NCI-H146 treated with DMSO at 0.1 percent for 48 hours (cell line): Measurements from ENCODE around the gene UBAP2.

Experiments
- DNase-seq: peaks from one replicate; lab custom pipeline; 2025; ENCODE audit not compliant: unreplicated experiment; lab: John Stamatoyannopoulos, UW

The UBAP2 gene

GRCh38 chr9:34048727-34049629, at the start of gene UBAP2:
UBAP2 (minus strand) TSS chr9:34048887; CDS start chr9:34017148, 31,739 bp downstream.
- DNase-seq: peak; percentile 98

- no peak for DNase-seq
These were observed 49.6 kb upstream of the UBAP2 start for GRCh38 chr9:34098307-34098706.

GRCh38 chr9:34097865-34098264, 49.2 kb upstream of the UBAP2 start:
- DNase-seq: no peak

- DNase-seq: no peak
These were observed 48.1 kb upstream of the UBAP2 start for GRCh38 chr9:34096751-34097150.

GRCh38 chr9:34093578-34093977, 44.9 kb upstream of the UBAP2 start:
- no peak for DNase-seq

GRCh38 chr9:34089311-34089710, 40.6 kb upstream of the UBAP2 start:
- DNase-seq: no peak

- no peak for DNase-seq
These were observed 38.7 kb upstream of the UBAP2 start for GRCh38 chr9:34087370-34087769.

GRCh38 chr9:34086864-34087263, 38.2 kb upstream of the UBAP2 start:
- DNase-seq: no peak

GRCh38 chr9:34085581-34086500, 37.2 kb upstream of the UBAP2 start:
- no peak for DNase-seq

- no peak for DNase-seq
These were observed 35.9 kb upstream of the UBAP2 start for GRCh38 chr9:34084562-34084961.

GRCh38 chr9:34079181-34079580, 30.5 kb upstream of the UBAP2 start:
- DNase-seq: no peak

GRCh38 chr9:34072868-34073590, 24.3 kb upstream of the UBAP2 start:
- DNase-seq: no peak

GRCh38 chr9:34072410-34072809, 23.7 kb upstream of the UBAP2 start:
- no peak for DNase-seq

GRCh38 chr9:34070606-34071324, 22.1 kb upstream of the UBAP2 start:
- no peak for DNase-seq

GRCh38 chr9:34069831-34070230, 21.1 kb upstream of the UBAP2 start:
- DNase-seq: no peak

- no peak for DNase-seq
These were observed 16.9 kb upstream of the UBAP2 start for GRCh38 chr9:34065541-34065940.

- no peak for DNase-seq
These were observed 11.3 kb upstream of the UBAP2 start for GRCh38 chr9:34059954-34060353.

- no peak for DNase-seq
These were observed 10.6 kb upstream of the UBAP2 start for GRCh38 chr9:34059281-34059680.

GRCh38 chr9:34049630-34050384, 1.1 kb upstream of the UBAP2 start:
- no peak for DNase-seq
